Measurements from ENCODE around the gene PPP1R13B.
A peak's percentile ranks its signal among the peaks of the same experiment; 100 is the strongest.

PPP1R13B gene

DNA sequence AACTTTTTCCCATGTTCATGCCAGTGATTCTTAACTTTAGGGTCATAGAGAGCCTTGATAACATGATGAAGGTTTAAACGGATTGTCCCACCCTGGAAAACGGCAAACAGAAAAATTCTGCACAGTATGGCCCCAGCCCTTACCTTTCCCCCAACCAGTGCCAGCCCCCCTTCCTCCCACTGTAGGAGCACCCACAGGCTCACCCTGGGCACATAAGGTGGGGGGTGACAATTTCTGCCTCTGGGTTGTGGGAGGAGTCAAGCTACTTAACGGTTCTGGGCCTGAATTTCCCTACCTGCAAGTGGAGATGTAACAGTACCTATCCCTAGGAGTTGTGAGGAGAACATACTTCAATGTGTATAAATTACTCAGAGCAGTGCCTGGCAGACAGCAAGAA is 150.2 kb downstream of the PPP1R13B start:
- no peak for DNase-seq (ENCODE audit: low spot score)

- DNase-seq (ENCODE audit: low spot score) = no peak
These were observed 150.8 kb downstream of the PPP1R13B start for GRCh38 chr14:103696466-103697071.

DNA sequence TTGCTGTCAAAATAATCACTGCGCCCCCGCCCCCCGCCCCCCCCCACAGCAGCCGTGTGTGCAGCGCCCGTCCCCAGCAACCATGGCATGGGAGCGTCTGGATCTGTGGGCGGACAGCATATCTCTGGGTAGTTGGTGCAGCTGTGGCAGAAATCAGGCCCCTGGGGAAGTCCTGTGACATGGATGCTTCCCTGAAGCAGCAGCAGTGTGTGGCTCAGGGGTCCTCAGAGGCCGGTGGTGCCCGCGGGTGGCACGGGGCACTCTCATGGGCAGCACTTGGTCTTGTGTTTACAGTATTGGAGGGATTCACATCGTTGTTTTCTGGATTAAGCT is 151.3 kb downstream of the PPP1R13B start:
- DNase-seq (ENCODE audit: low spot score) = peak; percentile 44

DNA sequence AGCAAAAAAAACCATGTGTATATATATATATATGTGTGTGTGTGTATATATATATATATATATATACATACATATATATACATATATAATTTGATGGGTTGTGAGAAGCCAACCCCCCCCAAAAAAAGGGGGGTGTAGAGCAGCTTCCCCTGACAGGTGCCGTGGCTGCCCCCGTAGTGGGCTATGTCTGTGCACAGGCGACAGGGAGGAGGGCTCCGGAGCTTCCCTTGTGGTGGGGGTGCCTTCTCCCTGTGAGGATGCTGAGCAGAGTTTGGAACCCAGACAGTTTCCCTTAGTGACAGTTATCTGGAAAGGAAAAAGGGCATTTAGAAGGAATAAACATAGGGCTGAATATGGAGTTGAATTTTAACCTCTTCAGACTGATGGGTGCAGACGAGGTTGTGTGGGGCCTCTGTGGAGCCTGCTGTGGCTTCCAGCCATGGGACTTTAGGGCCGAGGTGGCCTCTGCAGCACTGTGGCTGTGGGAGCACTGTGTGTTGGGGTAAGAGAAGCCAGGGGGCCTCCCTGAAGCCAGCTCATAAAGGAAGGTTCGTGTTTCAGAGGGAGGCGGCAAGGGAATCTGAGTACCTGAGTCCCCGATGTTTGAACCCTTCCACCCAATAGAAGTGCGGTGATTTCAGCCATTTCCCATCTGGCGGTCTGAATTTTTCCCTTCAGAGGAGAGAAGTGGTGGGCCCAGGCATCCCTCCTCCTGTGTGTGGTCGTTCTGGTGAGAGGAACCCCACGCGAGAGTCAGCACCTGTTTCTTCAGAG is 151.9 kb downstream of the PPP1R13B start:
- DNase-seq (ENCODE audit: low spot score) = no peak

DNA sequence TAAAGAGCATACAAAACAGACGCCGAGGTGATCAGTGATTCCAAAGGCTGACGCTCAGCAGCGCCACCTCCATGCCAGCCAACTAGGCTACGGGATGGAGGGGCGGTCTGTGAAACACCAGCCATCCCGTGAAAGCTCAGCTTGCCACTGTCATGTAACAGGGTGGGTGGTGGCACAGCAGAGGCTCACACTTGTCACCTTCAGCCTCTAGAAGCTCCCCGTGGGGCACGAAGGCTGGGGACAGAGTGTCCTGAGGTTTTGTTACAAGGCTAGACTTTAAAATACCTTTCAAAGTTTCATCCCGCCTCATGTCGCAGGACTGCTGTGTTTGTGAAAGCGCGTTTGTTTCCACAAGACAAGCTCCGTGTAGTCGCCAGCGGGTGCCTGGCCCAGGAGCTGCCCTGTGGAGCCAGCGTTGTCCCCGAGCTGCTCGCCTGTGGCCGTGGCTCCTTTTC is 152.8 kb downstream of the PPP1R13B start:
- no peak for DNase-seq (ENCODE audit: low spot score)

DNA sequence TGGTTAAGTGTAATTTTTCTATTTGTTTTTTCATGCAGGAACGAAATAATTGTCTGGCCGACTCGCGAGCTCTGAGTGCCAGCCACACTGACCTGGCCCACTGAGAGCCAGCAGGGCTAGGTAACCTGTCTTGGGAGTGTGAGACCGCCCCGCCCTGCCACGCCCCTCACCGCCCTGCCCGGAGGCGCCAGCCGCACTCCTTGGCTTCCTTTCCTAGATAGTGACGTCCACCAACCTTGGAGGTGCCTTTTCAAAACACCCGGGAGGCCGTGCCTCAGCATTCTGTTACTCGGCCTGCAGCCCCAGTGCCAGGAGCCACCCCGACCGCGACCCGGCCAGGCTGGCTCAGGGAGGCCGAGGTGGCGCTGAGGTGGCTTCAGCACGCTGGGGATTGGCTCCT is 153.9 kb downstream of the PPP1R13B start:
- no peak for DNase-seq (ENCODE audit: low spot score)

DNA sequence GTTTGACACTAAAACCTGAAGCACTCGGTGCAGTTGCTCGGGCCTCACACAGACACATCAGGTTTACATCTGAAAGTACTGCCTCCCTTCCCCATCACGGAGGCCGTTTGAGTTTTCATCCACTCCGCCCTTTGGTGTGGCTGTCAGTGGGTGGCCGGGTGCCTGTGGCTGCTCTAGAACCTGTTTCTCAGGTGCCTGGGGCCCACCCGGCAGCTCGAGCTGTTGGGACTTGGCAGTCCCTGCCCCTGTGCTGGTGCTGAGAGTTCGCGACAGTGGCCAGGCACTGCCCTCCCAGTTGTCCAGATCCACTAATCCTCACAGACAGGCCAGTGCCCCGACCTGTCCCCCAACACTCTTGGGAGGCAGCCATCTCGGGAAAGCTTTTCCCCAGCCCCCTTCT is 154.5 kb downstream of the PPP1R13B start:
- no peak for DNase-seq (ENCODE audit: low spot score)

- DNase-seq (ENCODE audit: low spot score) = no peak
These were observed 155.2 kb downstream of the PPP1R13B start for GRCh38 chr14:103692159-103692558.

GRCh38 chr14:103691655-103692054 is 155.7 kb downstream of the PPP1R13B start:
- DNase-seq (ENCODE audit: low spot score) = peak; percentile 83

GRCh38 chr14:103690332-103690731 is 157.0 kb downstream of the PPP1R13B start:
- no peak for DNase-seq (ENCODE audit: low spot score)

- DNase-seq (ENCODE audit: low spot score) = peak; percentile 86
These were observed 158.2 kb downstream of the PPP1R13B start for GRCh38 chr14:103688906-103689902.

GRCh38 chr14:103688441-103688840 is 158.9 kb downstream of the PPP1R13B start:
- no peak for DNase-seq (ENCODE audit: low spot score)

GRCh38 chr14:103687712-103688111 is 159.7 kb downstream of the PPP1R13B start:
- DNase-seq (ENCODE audit: low spot score) = no peak

DNA sequence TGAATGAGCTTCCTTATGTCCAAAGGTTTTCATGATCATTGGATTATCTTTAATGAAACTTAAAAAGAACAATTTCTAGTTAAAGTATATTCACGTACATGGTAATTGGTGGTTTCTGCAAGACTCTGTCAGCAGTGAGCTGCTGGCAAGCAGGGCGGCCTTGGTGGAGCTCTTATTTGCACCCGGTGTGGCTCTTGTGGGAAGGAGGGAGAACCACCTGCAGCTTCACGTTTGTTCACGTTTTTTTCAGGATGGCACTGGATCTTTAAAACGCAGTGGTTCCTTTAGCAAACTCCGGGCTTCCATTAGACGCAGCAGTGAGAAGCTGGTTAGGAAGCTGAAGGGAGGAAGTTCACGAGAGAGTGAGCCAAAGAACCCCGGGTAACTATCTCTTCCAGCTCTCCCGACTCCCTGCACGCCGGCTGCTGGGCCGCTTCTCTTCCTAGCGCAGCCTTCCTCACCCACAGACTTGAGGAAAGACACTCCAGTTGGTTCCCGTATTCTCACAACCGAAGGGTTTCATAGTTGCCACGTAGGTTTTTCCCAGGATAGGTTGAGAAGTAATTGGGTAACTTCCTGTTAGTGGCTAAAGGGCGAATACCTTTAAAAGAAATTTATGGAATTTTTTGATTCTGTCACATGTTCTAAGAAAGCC is 160.4 kb downstream of the PPP1R13B start:
- no peak for DNase-seq (ENCODE audit: low spot score)

DNA sequence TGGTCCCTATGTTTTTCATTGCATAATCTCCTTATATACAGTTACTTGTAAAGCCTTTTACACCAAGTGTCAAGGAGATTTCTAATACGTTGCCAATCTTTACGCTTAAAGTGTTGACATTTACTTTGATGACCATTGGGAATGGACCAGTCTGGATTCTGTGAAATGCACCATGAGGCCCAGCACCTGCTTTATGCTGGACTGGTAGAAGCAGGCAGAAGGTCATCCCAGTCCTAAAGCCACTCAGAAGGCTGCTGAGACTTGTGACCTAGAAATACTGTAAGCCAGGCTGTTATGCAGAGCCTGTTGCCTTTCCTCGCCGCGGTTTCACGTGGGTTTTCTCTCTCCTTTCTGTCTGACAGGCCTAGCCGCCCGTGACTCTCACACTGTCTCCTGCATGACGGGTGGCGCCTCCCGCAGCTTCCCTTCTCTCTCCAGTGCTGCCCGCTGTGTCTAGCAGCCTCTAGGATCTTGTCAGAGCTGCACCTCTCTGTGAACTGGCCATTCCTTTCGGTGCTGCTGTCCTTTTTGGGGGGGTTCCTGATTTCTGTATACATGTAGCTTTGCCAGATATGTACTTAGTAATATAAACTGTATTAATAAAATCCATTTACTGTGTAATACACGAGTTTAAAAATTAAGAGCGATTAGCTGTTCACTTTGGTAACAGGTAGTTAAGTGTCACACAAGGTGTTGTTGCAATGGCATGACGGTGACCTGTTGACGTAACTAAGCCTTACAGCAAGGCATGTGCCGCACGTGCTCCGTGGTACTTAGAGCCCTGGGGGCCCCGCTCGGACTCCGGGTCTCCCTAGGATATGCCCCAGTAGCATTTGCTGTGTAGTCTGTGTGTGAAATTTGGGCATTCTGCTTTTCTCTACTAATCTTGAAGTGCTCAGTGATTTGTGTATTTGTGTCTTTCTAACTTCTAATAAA is 161.8 kb downstream of the PPP1R13B start:
- no peak for DNase-seq (ENCODE audit: low spot score)

DNA sequence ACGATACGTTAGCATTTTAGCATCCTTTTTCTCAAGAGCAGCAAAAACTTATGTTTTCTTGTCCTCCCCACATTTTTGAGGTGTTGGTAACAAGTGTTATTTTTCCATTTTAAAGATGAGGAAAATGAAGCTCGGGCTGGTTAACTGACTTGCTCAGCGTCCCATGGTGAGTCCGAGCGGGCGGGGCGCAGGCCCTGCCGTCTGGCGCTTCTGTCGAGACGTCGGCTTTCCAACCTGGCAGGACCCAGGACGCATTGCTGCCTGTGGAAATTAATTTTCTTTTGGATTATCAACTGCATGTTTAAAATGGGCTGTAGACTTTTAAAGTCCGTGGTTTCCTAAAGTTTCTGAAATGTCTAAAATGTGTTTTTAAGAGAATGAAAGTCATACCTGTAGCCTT is 162.5 kb downstream of the PPP1R13B start:
- no peak for DNase-seq (ENCODE audit: low spot score)

DNA sequence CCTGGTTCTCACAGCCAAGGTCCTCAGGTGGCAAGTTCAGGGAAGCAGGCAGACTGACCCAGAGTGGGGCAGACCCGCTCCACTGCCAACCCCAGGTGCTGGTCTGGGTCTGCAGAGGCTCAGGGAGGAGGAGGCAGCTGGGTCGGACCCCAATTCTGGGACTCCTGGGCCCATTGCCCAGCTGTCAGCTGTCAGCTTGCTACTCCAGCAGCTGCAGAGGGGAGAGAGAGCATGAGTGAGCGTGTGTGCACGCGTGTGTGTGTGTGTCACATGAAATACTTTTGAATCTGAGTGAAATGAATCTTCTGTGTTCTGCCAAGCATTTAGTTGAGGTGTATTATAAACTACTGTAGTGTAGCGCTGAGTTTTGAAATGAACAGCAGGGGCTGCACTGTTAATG is 162.9 kb downstream of the PPP1R13B start:
- DNase-seq (ENCODE audit: low spot score) = no peak

All from NAMALWA (cell line).